ENCODE measurements around the gene PKNOX2.

Gene PKNOX2

DNA sequence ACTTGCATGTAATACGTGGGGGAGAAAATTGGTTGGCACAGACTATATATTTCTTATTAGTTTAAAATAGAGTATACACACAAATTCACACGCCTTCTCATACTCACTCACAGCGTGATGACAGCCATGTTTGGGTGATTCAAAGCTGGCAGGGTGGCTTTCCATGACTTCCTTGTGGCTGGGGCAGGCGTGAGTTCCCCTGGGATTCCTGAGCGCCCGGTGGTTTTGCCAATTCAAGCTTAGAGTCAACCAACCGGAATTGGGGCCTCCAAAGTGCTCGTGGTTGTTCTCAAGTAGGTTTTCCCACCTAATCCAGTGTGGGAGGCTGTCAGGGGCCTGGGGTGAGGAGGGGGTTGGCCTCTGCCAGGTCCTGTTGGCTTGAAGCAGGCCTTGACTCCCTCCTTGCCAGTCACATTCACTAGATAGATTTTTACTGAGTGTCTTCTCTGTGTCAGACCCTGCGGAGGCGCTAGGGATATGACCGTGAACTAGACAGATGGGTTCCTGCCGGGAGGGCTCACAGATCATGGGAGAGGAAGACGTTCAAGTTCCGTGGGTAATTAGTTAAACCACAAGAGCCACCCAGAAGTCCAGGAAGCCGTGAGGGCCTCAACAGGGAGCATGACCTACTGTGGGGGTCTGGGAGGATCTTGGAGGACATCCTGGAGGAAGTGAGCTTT lies 11.5 kb downstream of the PKNOX2 start:
- no peak overlapping the region for H2AFZ ChIP-seq (ENCODE audit: low read length)
- no peaks in the 10 kb centered on the region for H3K9me3 ChIP-seq (replicated peaks; ENCODE audit: insufficient read depth, low read length)
- no peaks in the 10 kb centered on the region for H3K36me3 ChIP-seq (replicated peaks; ENCODE audit: insufficient read depth, low read length)
- H3K4me1 ChIP-seq (ENCODE audit: low read length): no peaks in the 10 kb centered on the region
- no peak overlapping the region for H3K4me3 ChIP-seq (ENCODE audit: low read length)
- H3K27me3 ChIP-seq (replicated peaks; ENCODE audit: insufficient read depth, low read length): no peaks in the 10 kb centered on the region; the same call in 1 of the 2 replicates
- no peak overlapping the region for H3K4me2 ChIP-seq (ENCODE audit: low read depth, low read length)
- no peaks in the 10 kb centered on the region for H3F3A ChIP-seq (ENCODE audit: insufficient read depth, low read length)
- H3K9ac ChIP-seq (ENCODE audit: low read length): no peak overlapping the region
- DNase-seq: no peak
- no peaks in the 10 kb centered on the region for H3K79me2 ChIP-seq (ENCODE audit: low read length)
- no peak overlapping the region for H3K27ac ChIP-seq (ENCODE audit: low read length)
- TF ChIP-seq, protein P1, sequence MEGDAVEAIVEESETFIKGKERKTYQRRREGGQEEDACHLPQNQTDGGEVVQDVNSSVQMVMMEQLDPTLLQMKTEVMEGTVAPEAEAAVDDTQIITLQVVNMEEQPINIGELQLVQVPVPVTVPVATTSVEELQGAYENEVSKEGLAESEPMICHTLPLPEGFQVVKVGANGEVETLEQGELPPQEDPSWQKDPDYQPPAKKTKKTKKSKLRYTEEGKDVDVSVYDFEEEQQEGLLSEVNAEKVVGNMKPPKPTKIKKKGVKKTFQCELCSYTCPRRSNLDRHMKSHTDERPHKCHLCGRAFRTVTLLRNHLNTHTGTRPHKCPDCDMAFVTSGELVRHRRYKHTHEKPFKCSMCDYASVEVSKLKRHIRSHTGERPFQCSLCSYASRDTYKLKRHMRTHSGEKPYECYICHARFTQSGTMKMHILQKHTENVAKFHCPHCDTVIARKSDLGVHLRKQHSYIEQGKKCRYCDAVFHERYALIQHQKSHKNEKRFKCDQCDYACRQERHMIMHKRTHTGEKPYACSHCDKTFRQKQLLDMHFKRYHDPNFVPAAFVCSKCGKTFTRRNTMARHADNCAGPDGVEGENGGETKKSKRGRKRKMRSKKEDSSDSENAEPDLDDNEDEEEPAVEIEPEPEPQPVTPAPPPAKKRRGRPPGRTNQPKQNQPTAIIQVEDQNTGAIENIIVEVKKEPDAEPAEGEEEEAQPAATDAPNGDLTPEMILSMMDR (IDR thresholded peaks at IDR 0.05; ENCODE audit: low read length): no peak
- no peak for TF ChIP-seq EZH2phosphoT487 (IDR thresholded peaks at IDR 0.05; ENCODE audit: low read length)
- TF ChIP-seq EZH2 (optimal IDR thresholded peaks at IDR 0.05; ENCODE audit: low read depth, low read length): no peak
- no peaks in the 10 kb centered on the region for H3K9me2 ChIP-seq (replicated peaks; ENCODE audit: insufficient read depth, low read length)
- no peaks in the 10 kb centered on the region for H4K20me1 ChIP-seq (ENCODE audit: insufficient read depth, low read length)

DNA sequence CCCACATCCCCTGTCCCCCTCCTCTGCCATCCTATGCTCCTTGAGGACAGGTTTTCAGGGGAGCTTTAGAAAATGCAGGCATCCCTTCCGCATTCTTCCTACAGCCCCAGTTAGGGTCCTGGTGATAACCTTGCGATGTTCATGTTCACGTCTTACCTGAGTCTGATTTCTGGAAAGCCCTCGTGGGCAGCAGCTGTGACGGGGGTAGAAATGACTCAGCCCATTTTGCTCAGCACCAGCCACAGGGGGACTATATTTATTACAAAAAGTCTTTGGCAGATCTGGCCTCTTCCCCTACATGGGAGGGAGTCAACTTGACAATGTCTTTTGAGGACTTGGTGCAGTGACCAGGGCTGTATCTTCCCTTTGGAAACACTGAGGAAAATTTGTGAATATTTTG lies 12.3 kb downstream of the PKNOX2 start:
- TF ChIP-seq EZH2phosphoT487 (IDR thresholded peaks at IDR 0.05; ENCODE audit: low read length) (no peak), EZH2 (optimal IDR thresholded peaks at IDR 0.05; ENCODE audit: low read depth, low read length) (no peak)
- TF ChIP-seq, protein P1 (IDR thresholded peaks at IDR 0.05; ENCODE audit: low read length): no peak
- DNase-seq: no peak
- H3K4me2 ChIP-seq (ENCODE audit: low read depth, low read length): no peak overlapping the region

DNA sequence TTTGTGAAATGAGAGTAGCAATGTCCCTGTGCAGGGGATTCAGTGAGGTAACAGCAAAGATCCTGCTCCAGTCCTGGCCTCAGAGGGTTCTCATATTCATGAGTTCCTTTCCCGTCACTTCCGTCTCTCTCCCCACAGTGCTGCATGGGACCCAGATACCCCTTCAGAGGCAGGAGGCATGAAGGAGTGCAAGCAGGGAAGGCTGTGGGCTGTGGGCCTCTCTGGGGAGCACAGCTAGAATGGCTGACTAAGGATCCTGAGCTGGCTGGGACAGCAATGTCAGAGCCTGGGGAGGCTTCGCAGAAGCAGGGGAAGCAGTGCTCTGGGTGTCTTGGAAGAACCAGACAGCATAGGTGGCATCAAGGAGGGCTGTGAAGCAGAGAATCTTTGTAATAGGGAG lies 13.0 kb downstream of the PKNOX2 start:
- Histone ChIP-seq H3F3A (ENCODE audit: insufficient read depth, low read length) (no peaks in the 10 kb centered on the region), H3K27ac (ENCODE audit: low read length) (no peak overlapping the region), H3K4me2 (ENCODE audit: low read depth, low read length) (no peak overlapping the region), H3K9me3 (replicated peaks; ENCODE audit: insufficient read depth, low read length) (no peaks in the 10 kb centered on the region), H3K27me3 (replicated peaks; ENCODE audit: insufficient read depth, low read length) (no peaks in the 10 kb centered on the region; the same call in 1 of the 2 replicates), H4K20me1 (ENCODE audit: insufficient read depth, low read length) (no peaks in the 10 kb centered on the region), H3K9me2 (replicated peaks; ENCODE audit: insufficient read depth, low read length) (no peaks in the 10 kb centered on the region), H3K9ac (ENCODE audit: low read length) (no peak overlapping the region), H3K4me3 (ENCODE audit: low read length) (no peak overlapping the region), H3K36me3 (replicated peaks; ENCODE audit: insufficient read depth, low read length) (no peaks in the 10 kb centered on the region), H2AFZ (ENCODE audit: low read length) (no peak overlapping the region), H3K79me2 (ENCODE audit: low read length) (no peaks in the 10 kb centered on the region), H3K4me1 (ENCODE audit: low read length) (no peaks in the 10 kb centered on the region)
- no peak for DNase-seq
- TF ChIP-seq EZH2phosphoT487 (IDR thresholded peaks at IDR 0.05; ENCODE audit: low read length) (no peak), EZH2 (optimal IDR thresholded peaks at IDR 0.05; ENCODE audit: low read depth, low read length) (no peak)
- TF ChIP-seq, protein P1 (IDR thresholded peaks at IDR 0.05; ENCODE audit: low read length): no peak

More for the DNA sequence above, 12.3 kb downstream of the PKNOX2 start:
- H3K4me3 ChIP-seq (ENCODE audit: low read length): no peak overlapping the region
- no peak overlapping the region for H3K27ac ChIP-seq (ENCODE audit: low read length)
- no peaks in the 10 kb centered on the region for H3K9me3 ChIP-seq (replicated peaks; ENCODE audit: insufficient read depth, low read length)
- H2AFZ ChIP-seq (ENCODE audit: low read length): no peak overlapping the region
- H3K79me2 ChIP-seq (ENCODE audit: low read length): no peaks in the 10 kb centered on the region
- no peaks in the 10 kb centered on the region for H4K20me1 ChIP-seq (ENCODE audit: insufficient read depth, low read length)
- H3K9me2 ChIP-seq (replicated peaks; ENCODE audit: insufficient read depth, low read length): no peaks in the 10 kb centered on the region
- no peaks in the 10 kb centered on the region for H3K4me1 ChIP-seq (ENCODE audit: low read length)
- no peaks in the 10 kb centered on the region; the same call in 1 of the 2 replicates for H3K27me3 ChIP-seq (replicated peaks; ENCODE audit: insufficient read depth, low read length)
- H3F3A ChIP-seq (ENCODE audit: insufficient read depth, low read length): no peaks in the 10 kb centered on the region
- no peaks in the 10 kb centered on the region for H3K36me3 ChIP-seq (replicated peaks; ENCODE audit: insufficient read depth, low read length)
- H3K9ac ChIP-seq (ENCODE audit: low read length): no peak overlapping the region
